BLaER1 treated with 17β-estradiol and CSF1 and Interleukin-3, amounts not matched to agents 10 nM and 100 nM (cell line): ENCODE measurements around the gene PGAP1.

Experiments
- H3K27ac ChIP-seq, 11 experiments: shearing (Covaris generic); formaldehyde crosslinking; 2 replicates each; pipeline ENCODE4 v1.8.1; 2022
- H3K27me3 ChIP-seq, 11 experiments: shearing (Covaris generic); formaldehyde crosslinking; 2 replicates each; pipeline ENCODE4 v1.8.1; 2022
- H3K36me3 ChIP-seq, 11 experiments: shearing (Covaris generic); formaldehyde crosslinking; 2 replicates each; pipeline ENCODE4 v1.8.1; 2022
- H3K4me1 ChIP-seq, 10 experiments: shearing (Covaris generic); formaldehyde crosslinking; 2 replicates each; pipeline ENCODE4 v1.8.1; 2022
- H3K4me2 ChIP-seq, 11 experiments: shearing (Covaris generic); formaldehyde crosslinking; 2 replicates each; pipeline ENCODE4 v1.8.1; 2022
- H3K4me3 ChIP-seq, 10 experiments: shearing (Covaris generic); formaldehyde crosslinking; 2 replicates each; pipeline ENCODE4 v1.8.1; 2022
- H3K9ac ChIP-seq, 11 experiments: shearing (Covaris generic); formaldehyde crosslinking; 2 replicates each; pipeline ENCODE4 v1.8.1; 2022
- H3K9me3 ChIP-seq, 11 experiments: shearing (Covaris generic); formaldehyde crosslinking; replicated peaks in 1 of 11; 2 replicates each; pipeline ENCODE4 v1.8.1; 2022
- H4K20me1 ChIP-seq, 11 experiments: shearing (Covaris generic); formaldehyde crosslinking; 2 replicates each; pipeline ENCODE4 v1.8.1; 2022
- Cebpa-rat ChIP-seq, 11 experiments: shearing (Covaris generic); IDR thresholded peaks; 2 replicates each; pipeline ENCODE4 v1.8.1; 2022

The PGAP1 gene

GRCh38 chr2:196884368-196884767 is 42.1 kb downstream of the PGAP1 start:
- Histone ChIP-seq H3K9me3 (peaks cover 0 to 8% (median 0%) of the 10 kb centered on the region in 11 experiments; a peak in 5 of 22 replicates), H3K4me3 (no peak overlapping the region), H3K36me3 (peaks cover 0 to 11% (median 3%) of the 10 kb centered on the region in 11 experiments; a peak in 11 of 22 replicates), H4K20me1 (no peaks in the 10 kb centered on the region), H3K4me1 (no peaks in the 10 kb centered on the region), H3K9ac (no peak overlapping the region), H3K27me3 (no peaks in the 10 kb centered on the region), H3K27ac (no peak overlapping the region), H3K4me2 (no peak overlapping the region)
- TF ChIP-seq Cebpa-rat (IDR thresholded peaks at IDR 0.05) = no peak

GRCh38 chr2:196876364-196876763 is 50.1 kb downstream of the PGAP1 start:
- no peak for TF ChIP-seq Cebpa-rat (IDR thresholded peaks at IDR 0.05)
- peaks cover 0 to 7% (median 0%) of the 10 kb centered on the region in 11 experiments; a peak in 4 of 22 replicates for H3K9me3 ChIP-seq

DNA sequence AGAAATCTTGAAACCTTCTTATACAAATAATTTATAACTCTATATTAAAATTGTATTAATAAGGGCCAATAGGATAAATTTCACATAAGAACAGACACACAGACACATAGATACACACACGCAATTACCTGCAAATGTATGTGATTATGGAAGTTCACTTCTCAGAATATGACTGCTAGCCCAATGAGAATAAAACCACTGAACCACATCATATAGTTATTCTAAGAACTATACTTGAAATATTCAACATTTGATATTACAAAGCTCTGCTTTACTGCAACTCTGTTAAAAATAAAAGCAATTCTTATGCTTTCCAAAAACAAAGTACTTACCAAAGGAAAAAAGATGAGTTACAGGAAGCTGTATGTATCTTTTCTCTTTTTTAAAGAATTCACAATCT is 51.1 kb downstream of the PGAP1 start:
- no peak overlapping the region for H3K9ac ChIP-seq
- no peaks in the 10 kb centered on the region for H3K27me3 ChIP-seq
- H4K20me1 ChIP-seq = no peaks in the 10 kb centered on the region
- H3K4me3 ChIP-seq = no peak overlapping the region
- no peak for TF ChIP-seq Cebpa-rat (IDR thresholded peaks at IDR 0.05)
- no peak overlapping the region for H3K4me2 ChIP-seq
- H3K4me1 ChIP-seq = no peaks in the 10 kb centered on the region
- peaks cover 0 to 28% (median 3%) of the 10 kb centered on the region in 11 experiments; a peak in 10 of 22 replicates for H3K36me3 ChIP-seq
- no peaks in the 10 kb centered on the region for H3K9me3 ChIP-seq
- no peak overlapping the region for H3K27ac ChIP-seq

More at GRCh38 chr2:196876364-196876763, 50.1 kb downstream of the PGAP1 start:
- Histone ChIP-seq H3K9ac (no peak overlapping the region), H3K27ac (no peak overlapping the region), H3K36me3 (peaks cover 0 to 33% (median 6%) of the 10 kb centered on the region in 11 experiments; a peak in 12 of 22 replicates), H3K4me2 (no peak overlapping the region), H3K4me3 (no peak overlapping the region), H3K4me1 (no peaks in the 10 kb centered on the region), H3K27me3 (no peaks in the 10 kb centered on the region), H4K20me1 (no peaks in the 10 kb centered on the region)

DNA sequence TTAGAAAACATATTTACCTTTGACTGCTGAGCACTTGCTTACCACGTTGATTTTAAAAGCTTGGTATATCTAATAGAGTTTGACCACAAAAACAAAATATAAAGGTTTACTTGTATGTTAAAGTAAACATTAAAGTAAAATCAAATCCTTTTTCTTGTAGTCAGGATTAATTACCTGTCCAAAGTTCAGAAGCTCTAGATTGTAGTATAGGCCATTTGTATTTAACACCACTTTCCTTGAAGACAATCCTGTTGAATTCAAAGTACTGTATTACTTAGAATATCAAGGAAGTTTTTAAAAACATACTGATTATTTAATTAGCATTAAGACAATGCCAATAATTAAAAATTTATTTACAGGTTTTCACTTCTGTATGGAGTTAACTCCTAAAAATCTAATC is 53.0 kb downstream of the PGAP1 start:
- no peaks in the 10 kb centered on the region for H4K20me1 ChIP-seq
- H3K4me3 ChIP-seq = no peak overlapping the region
- H3K9me3 ChIP-seq = no peaks in the 10 kb centered on the region
- H3K4me2 ChIP-seq = no peak overlapping the region
- H3K36me3 ChIP-seq = peaks cover 0 to 17% (median 0%) of the 10 kb centered on the region in 11 experiments; a peak in 6 of 22 replicates
- H3K9ac ChIP-seq = no peak overlapping the region
- H3K27ac ChIP-seq = no peak overlapping the region
- no peaks in the 10 kb centered on the region for H3K27me3 ChIP-seq
- no peak for TF ChIP-seq Cebpa-rat (IDR thresholded peaks at IDR 0.05)
- H3K4me1 ChIP-seq = no peaks in the 10 kb centered on the region

DNA sequence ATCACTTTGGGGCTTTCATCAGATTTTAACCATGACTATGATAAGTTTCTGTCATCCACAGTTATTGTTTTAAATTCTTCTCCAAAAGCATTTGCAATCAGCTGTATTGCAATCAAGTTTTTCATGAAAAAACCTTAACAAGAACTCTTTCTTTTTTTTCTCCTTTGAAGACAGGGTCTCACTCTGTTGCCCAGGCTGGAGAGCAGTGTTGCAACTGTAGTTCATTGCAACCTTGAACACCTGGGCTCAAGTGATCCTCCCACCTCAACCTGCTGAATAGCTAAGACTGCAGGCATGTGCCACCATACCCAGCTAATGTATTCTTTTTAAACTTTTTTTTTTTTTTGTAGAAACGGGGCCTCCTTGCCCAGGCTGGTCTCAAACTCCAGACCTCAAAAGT is 71.9 kb downstream of the PGAP1 start:
- Histone ChIP-seq H3K4me2 (no peak overlapping the region), H3K9me3 (peaks cover 5 to 9% (median 8%) of the 10 kb centered on the region in 11 experiments; a peak in 18 of 22 replicates), H3K4me3 (no peak overlapping the region), H4K20me1 (no peaks in the 10 kb centered on the region), H3K9ac (no peak overlapping the region), H3K4me1 (peaks cover 0 to 6% (median 0%) of the 10 kb centered on the region in 10 experiments; a peak in 5 of 20 replicates), H3K27ac (no peak overlapping the region), H3K36me3 (peaks cover 0 to 6% (median 0%) of the 10 kb centered on the region in 11 experiments; a peak in 2 of 22 replicates), H3K27me3 (no peaks in the 10 kb centered on the region)
- TF ChIP-seq Cebpa-rat (IDR thresholded peaks at IDR 0.05) = no peak

- H3K4me2 ChIP-seq = peak overlapping the region in 1 of 11 experiments; percentile 30; a peak in 1 of 22 replicates
- peaks cover 0 to 6% (median 0%) of the 10 kb centered on the region in 10 experiments; a peak in 5 of 20 replicates for H3K4me1 ChIP-seq
- no peaks in the 10 kb centered on the region for H4K20me1 ChIP-seq
- H3K27me3 ChIP-seq = no peaks in the 10 kb centered on the region
- no peak overlapping the region for H3K9ac ChIP-seq
- H3K9me3 ChIP-seq = no peaks in the 10 kb centered on the region; a peak in 1 of 22 replicates
- no peak overlapping the region for H3K4me3 ChIP-seq
- H3K36me3 ChIP-seq = no peaks in the 10 kb centered on the region
- no peak for TF ChIP-seq Cebpa-rat (IDR thresholded peaks at IDR 0.05)
- H3K27ac ChIP-seq = no peak overlapping the region
Measured at GRCh38 chr2:196853301-196854087, 73.0 kb downstream of the PGAP1 start.

DNA sequence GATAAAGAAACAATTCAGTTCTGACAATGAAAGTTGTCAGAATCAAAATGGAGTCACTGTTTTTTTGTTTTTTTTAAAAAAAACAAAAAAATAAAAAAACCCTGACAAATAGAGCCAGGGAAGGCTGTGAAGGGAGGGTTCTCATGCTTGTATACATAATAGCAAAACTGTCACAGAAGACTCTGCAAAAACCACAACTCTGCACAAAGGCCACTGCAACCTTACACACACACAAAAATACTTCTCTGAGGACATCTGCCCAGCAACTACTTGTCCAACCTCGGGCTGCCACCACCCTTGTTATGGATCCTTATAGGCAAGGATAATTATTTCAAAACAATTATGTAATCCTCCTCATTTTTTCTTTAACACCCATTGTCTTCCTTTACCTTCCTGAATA is 75.4 kb downstream of the PGAP1 start:
- H3K27me3 ChIP-seq = no peaks in the 10 kb centered on the region
- no peak for TF ChIP-seq Cebpa-rat (IDR thresholded peaks at IDR 0.05)

GRCh38 chr2:196849895-196850294 is 76.6 kb downstream of the PGAP1 start:
- Histone ChIP-seq H3K27me3 (no peaks in the 10 kb centered on the region), H3K4me3 (no peak overlapping the region), H3K36me3 (peaks cover 0 to 4% (median 0%) of the 10 kb centered on the region in 11 experiments; a peak in 1 of 22 replicates), H3K9me3 (no peaks in the 10 kb centered on the region), H3K27ac (no peak overlapping the region), H3K4me1 (peaks cover 0 to 6% (median 0%) of the 10 kb centered on the region in 10 experiments; a peak in 5 of 20 replicates), H3K9ac (no peak overlapping the region), H4K20me1 (no peaks in the 10 kb centered on the region), H3K4me2 (no peak overlapping the region)
- no peak for TF ChIP-seq Cebpa-rat (IDR thresholded peaks at IDR 0.05)

More for the DNA sequence above, 75.4 kb downstream of the PGAP1 start:
- no peak overlapping the region for H3K9ac ChIP-seq
- H3K36me3 ChIP-seq = peaks cover 0 to 3% (median 0%) of the 10 kb centered on the region in 11 experiments; a peak in 1 of 22 replicates
- H3K9me3 ChIP-seq = no peaks in the 10 kb centered on the region
- H3K27ac ChIP-seq = no peak overlapping the region
- no peaks in the 10 kb centered on the region for H4K20me1 ChIP-seq
- no peak overlapping the region for H3K4me2 ChIP-seq
- no peak overlapping the region for H3K4me3 ChIP-seq
- peaks cover 0 to 6% (median 0%) of the 10 kb centered on the region in 10 experiments; a peak in 5 of 20 replicates for H3K4me1 ChIP-seq

DNA sequence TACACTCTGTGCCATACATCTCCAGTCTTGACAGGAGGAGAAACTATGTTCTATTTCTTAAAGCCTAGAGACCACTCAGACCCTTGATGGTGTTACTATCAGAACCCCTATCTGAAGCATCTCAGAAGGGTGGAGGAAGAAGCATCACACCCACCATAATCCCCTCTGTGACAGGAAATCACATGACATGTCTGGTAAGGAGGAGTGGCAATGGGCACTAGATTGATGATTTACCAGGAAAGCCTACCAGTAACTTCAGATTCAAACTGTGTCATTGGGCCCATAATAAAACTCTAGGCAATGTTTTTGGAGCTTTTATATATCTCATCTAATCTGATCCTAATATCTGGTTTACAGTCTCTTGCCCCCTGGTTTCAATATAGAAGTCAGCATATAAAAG is 80.2 kb downstream of the PGAP1 start:
- Histone ChIP-seq H4K20me1 (no peaks in the 10 kb centered on the region), H3K4me3 (no peak overlapping the region), H3K4me1 (peaks cover 0 to 5% (median 0%) of the 10 kb centered on the region in 10 experiments; a peak in 4 of 20 replicates), H3K4me2 (no peak overlapping the region), H3K27me3 (no peaks in the 10 kb centered on the region), H3K27ac (no peak overlapping the region), H3K9ac (no peak overlapping the region), H3K9me3 (no peaks in the 10 kb centered on the region), H3K36me3 (peaks cover 0 to 11% (median 0%) of the 10 kb centered on the region in 11 experiments; a peak in 7 of 22 replicates)
- no peak for TF ChIP-seq Cebpa-rat (IDR thresholded peaks at IDR 0.05)
